HG03159 (cell line): ENCODE measurements around the gene RGS6.
"Not testable (repeated sequence)": the region's sequence is repeated elsewhere in the genome, so short reads cannot be mapped to it uniquely, and the experiment has no call there.

Source experiments
- ATAC-seq: cut with Tn5 transposase; IDR thresholded peaks from one replicate; pipeline ENCODE4 v1.9.1; 2021; ENCODE audit warnings: mild to moderate bottlenecking, moderate library complexity; ENCODE audit not compliant: unreplicated experiment

The RGS6 gene

GRCh38 chr14:72444701-72445100 is 512.5 kb downstream of the RGS6 start:
- no peak for ATAC-seq

- ATAC-seq, result no peak
These were observed 516.0 kb downstream of the RGS6 start for GRCh38 chr14:72448212-72448611.

- peak; percentile 14 for ATAC-seq
These were observed 518.3 kb downstream of the RGS6 start for GRCh38 chr14:72450473-72451044.

- ATAC-seq, result peak; percentile 57
These were observed 519.1 kb downstream of the RGS6 start for GRCh38 chr14:72451054-72451972.

GRCh38 chr14:72452774-72453173 is 520.5 kb downstream of the RGS6 start:
- ATAC-seq, result no peak

GRCh38 chr14:72454388-72455160 is 522.3 kb downstream of the RGS6 start:
- ATAC-seq, result no peak

- ATAC-seq, result no peak
These were observed 525.4 kb downstream of the RGS6 start for GRCh38 chr14:72457641-72458040.

GRCh38 chr14:72462056-72462455 is 529.8 kb downstream of the RGS6 start:
- no peak for ATAC-seq

- no peak for ATAC-seq
These were observed 531.1 kb downstream of the RGS6 start for GRCh38 chr14:72463291-72463866.

GRCh38 chr14:72464226-72464625 is 532.0 kb downstream of the RGS6 start:
- no peak for ATAC-seq

- no peak for ATAC-seq
These were observed 534.1 kb downstream of the RGS6 start for GRCh38 chr14:72466325-72466724.

GRCh38 chr14:72471346-72471745 is 539.1 kb downstream of the RGS6 start:
- no peak for ATAC-seq

- ATAC-seq, result no peak
These were observed 540.6 kb downstream of the RGS6 start for GRCh38 chr14:72472845-72473244.

GRCh38 chr14:72476657-72477499 is 544.6 kb downstream of the RGS6 start:
- ATAC-seq, result peak; percentile 83

- ATAC-seq, result not testable (repeated sequence)
These were observed 545.3 kb downstream of the RGS6 start for GRCh38 chr14:72477578-72477977.

GRCh38 chr14:72478471-72478893 is 546.3 kb downstream of the RGS6 start:
- no peak for ATAC-seq

GRCh38 chr14:72479461-72479931 is 547.3 kb downstream of the RGS6 start:
- no peak for ATAC-seq

GRCh38 chr14:72480464-72481243 is 548.4 kb downstream of the RGS6 start:
- no peak for ATAC-seq

- ATAC-seq, result no peak
These were observed 551.1 kb downstream of the RGS6 start for GRCh38 chr14:72483311-72483710.
